Stomach (tissue), 4 donors: Measurements from ENCODE around the gene CHEK1.

Experiments
- CTCF ChIP-seq, 7 experiments: fragments of 450-650 bp in 4 of 7; fragments of 200-600 bp in 3 of 7; sonication (generic) in 3 of 7; IDR thresholded peaks; one replicate each; pipeline ENCODE4 v1.5.1; 2016 to 2019; ENCODE audit warnings: antibody characterized with exemption in 7 of 7, control low read depth in 2 of 7, mild to moderate bottlenecking in 1 of 7
- EP300 ChIP-seq: sonication (generic); formaldehyde crosslinking; IDR thresholded peaks from one replicate; pipeline ENCODE4 v1.6.1; 2017; ENCODE audit warnings: antibody characterized with exemption
- POLR2A ChIP-seq, 4 donors: fragments of 450-650 bp; IDR thresholded peaks; one replicate each; pipeline ENCODE4 v1.6.1; 2016; ENCODE audit warnings: antibody characterized with exemption in 4 of 4, control low read depth in 2 of 4, mild to moderate bottlenecking in 1 of 4, moderate library complexity in 1 of 4
- POLR2AphosphoS5 ChIP-seq, 3 donors: sonication (generic); formaldehyde crosslinking; IDR thresholded peaks; one replicate each; pipeline ENCODE4 v1.6.1; 2016; ENCODE audit warnings: antibody characterized with exemption in 3 of 3

GRCh38 chr11:125701018-125701610, 76.2 kb downstream of the CHEK1 start:
- TF ChIP-seq POLR2A (IDR thresholded peaks at IDR 0.05), result no peak
- TF ChIP-seq CTCF (IDR thresholded peaks at IDR 0.05), result no peak
- TF ChIP-seq POLR2AphosphoS5 (IDR thresholded peaks at IDR 0.05), result no peak
- no peak for TF ChIP-seq EP300
